IMR-90 (cell line): ENCODE measurements around the gene BRAF. TPM values are rescaled to one million over a fixed set of nuclear protein-coding genes. Genes with fewer than 3 reads are reported as not detected.

Source experiments
- ATAC-seq: fragments of 200-7000 bp; cut with Tn5 transposase; 2 replicates; pipeline ENCODE4 v1.9.1; 2020; ENCODE audit warnings: low read depth, mild to moderate bottlenecking, moderate library complexity
- BruUV-seq: library from RNA; stranded (reverse); fragments of 400-500 nt; replicated peaks from 2 replicates; lab custom pipeline; 2021; lab: Mats Ljungman, UMichigan
- CTCF ChIA-PET: fragments of 300-600 bp; formaldehyde crosslinking; extraction: SDS; loops from one replicate; lab custom pipeline; 2021; ENCODE audit warnings: antibody characterized with exemption; lab: Yijun Ruan, JAX
- POLR2A ChIA-PET: fragments of 300-600 bp; sonication (Branson Sonifier 250); formaldehyde crosslinking; loops from one replicate; lab custom pipeline; 2022; ENCODE audit warnings: antibody characterized with exemption; ENCODE audit not compliant: unreplicated experiment; lab: Charles Lee
- DNase-seq: peaks from one replicate; pipeline ENCODE4 v3.0.0; 2013
- H2AFZ ChIP-seq: replicated peaks from 2 replicates; pipeline ENCODE3; 2013; ENCODE audit warnings: low read length, mild to moderate bottlenecking; ENCODE audit not compliant: poor library complexity
- H2AK5ac ChIP-seq: 2 replicates; pipeline ENCODE4 v1.6.1; 2013; ENCODE audit warnings: low read depth, low read length, inconsistent platforms
- H2AK9ac ChIP-seq: replicated peaks from 2 replicates; pipeline ENCODE3; 2013; ENCODE audit warnings: mild to moderate bottlenecking, low read depth, low read length, moderate library complexity; ENCODE audit not compliant: poor library complexity
- H2BK120ac ChIP-seq: 2 replicates; pipeline ENCODE4 v1.6.1; 2013; ENCODE audit warnings: low read depth, low read length, inconsistent platforms
- H2BK15ac ChIP-seq: 3 replicates; pipeline ENCODE4 v1.6.1; 2013; ENCODE audit warnings: low read depth, low read length, inconsistent platforms
- H2BK20ac ChIP-seq: 2 replicates; pipeline ENCODE4 v1.6.1; 2013; ENCODE audit warnings: low read depth, mild to moderate bottlenecking, inconsistent platforms, low read length, moderate library complexity
- H2BK5ac ChIP-seq: 2 replicates; pipeline ENCODE4 v1.6.1; 2013; ENCODE audit warnings: mild to moderate bottlenecking, low read depth, low read length, inconsistent platforms; ENCODE audit not compliant: poor library complexity, severe bottlenecking
- H3K14ac ChIP-seq: replicated peaks from 2 replicates; pipeline ENCODE4 v1.6.1; 2013; ENCODE audit warnings: low read depth, low read length, inconsistent platforms
- H3K18ac ChIP-seq: 2 replicates; pipeline ENCODE4 v1.6.1; 2013; ENCODE audit warnings: low read depth, low read length, control low read depth
- H3K23ac ChIP-seq: 2 replicates; pipeline ENCODE4 v1.6.1; 2013; ENCODE audit warnings: low read depth, low read length, inconsistent platforms
- H3K27ac ChIP-seq: 2 replicates; pipeline ENCODE4 v1.5.1; 2013; ENCODE audit warnings: mild to moderate bottlenecking, control low read depth, low read length; ENCODE audit not compliant: insufficient read depth
- H3K27me3 ChIP-seq: 2 replicates; pipeline ENCODE4 v1.6.1; 2013; ENCODE audit warnings: low read length; ENCODE audit not compliant: control insufficient read depth, insufficient read depth
- H3K36me3 ChIP-seq: 2 replicates; pipeline ENCODE4 v1.6.1; 2013; ENCODE audit warnings: low read length, mixed read lengths; ENCODE audit not compliant: control insufficient read depth, insufficient read depth
- H3K4ac ChIP-seq: 2 replicates; pipeline ENCODE4 v1.6.1; 2013; ENCODE audit warnings: low read depth, low read length, inconsistent platforms
- H3K4me1 ChIP-seq: 2 replicates; pipeline ENCODE4 v1.6.1; 2013; ENCODE audit warnings: low read length, mixed read lengths; ENCODE audit not compliant: control insufficient read depth, insufficient read depth
- H3K4me2 ChIP-seq: 2 replicates; pipeline ENCODE4 v1.6.1; 2013; ENCODE audit warnings: low read depth, mild to moderate bottlenecking, control low read depth, low read length, moderate library complexity
- H3K4me3 ChIP-seq: 2 replicates; pipeline ENCODE4 v1.5.1; 2013; ENCODE audit warnings: low read depth, mild to moderate bottlenecking, control low read depth, low read length, moderate library complexity; ENCODE audit not compliant: insufficient read depth
- H3K56ac ChIP-seq: 2 replicates; pipeline ENCODE4 v1.6.1; 2013; ENCODE audit warnings: low read length, inconsistent platforms; ENCODE audit not compliant: insufficient read depth; ENCODE audit errors: extremely low read depth
- H3K79me1 ChIP-seq, 2 experiments: 2 replicates each; pipeline ENCODE4 v1.6.1; 2013; ENCODE audit warnings: low read length in 2 of 2, inconsistent platforms in 1 of 2, low read depth in 1 of 2
- H3K9ac ChIP-seq: 2 replicates; pipeline ENCODE4 v1.6.1; 2013; ENCODE audit warnings: low read depth, low read length, control low read depth
- H3K9me1 ChIP-seq: 2 replicates; pipeline ENCODE4 v1.6.1; 2013; ENCODE audit warnings: low read length, inconsistent platforms; ENCODE audit not compliant: insufficient read depth
- H3K9me3 ChIP-seq: 2 replicates; pipeline ENCODE4 v1.6.1; 2013; ENCODE audit warnings: low read length; ENCODE audit not compliant: control insufficient read depth, insufficient read depth
- H4K20me1 ChIP-seq: 2 replicates; pipeline ENCODE4 v1.6.1; 2013; ENCODE audit warnings: low read length, inconsistent platforms; ENCODE audit not compliant: insufficient read depth
- H4K5ac ChIP-seq: 2 replicates; pipeline ENCODE4 v1.6.1; 2013; ENCODE audit warnings: mild to moderate bottlenecking, low read depth, low read length, control low read depth
- H4K8ac ChIP-seq, 2 experiments: 2 replicates each; pipeline ENCODE4 v1.6.1; 2013; ENCODE audit warnings: low read depth in 2 of 2, low read length in 2 of 2, control low read depth in 1 of 2, inconsistent platforms in 1 of 2
- H4K91ac ChIP-seq: 2 replicates; pipeline ENCODE4 v1.6.1; 2013; ENCODE audit warnings: low read depth, low read length, inconsistent platforms; ENCODE audit not compliant: insufficient read depth
- BHLHE40 ChIP-seq: fragments of 150-350 bp; IDR thresholded peaks from 2 replicates; pipeline ENCODE4 v1.6.1; 2016; ENCODE audit warnings: mild to moderate bottlenecking, low read depth, low read length
- FOS ChIP-seq: fragments of 150-350 bp; IDR thresholded peaks from 2 replicates; pipeline ENCODE4 v1.6.1; 2016; ENCODE audit warnings: low read depth, low read length
- MAZ ChIP-seq: IDR thresholded peaks from 2 replicates; pipeline ENCODE4 v1.6.1; 2012; ENCODE audit warnings: low read depth, mild to moderate bottlenecking, low read length, improper control_type of control experiment, moderate library complexity, borderline replicate concordance
- MXI1 ChIP-seq: IDR thresholded peaks from 2 replicates; pipeline ENCODE4 v1.6.1; 2012; ENCODE audit warnings: low read depth, mild to moderate bottlenecking, low read length, moderate library complexity, borderline replicate concordance
- NFE2L2 ChIP-seq: fragments of 150-350 bp; IDR thresholded peaks from 2 replicates; pipeline ENCODE4 v1.6.1; 2016; ENCODE audit warnings: low read depth, mild to moderate bottlenecking, low read length
- POLR2A ChIP-seq: IDR thresholded peaks from 2 replicates; pipeline ENCODE4 v1.6.1; 2012; ENCODE audit warnings: mild to moderate bottlenecking, low read depth, low read length
- RCOR1 ChIP-seq: IDR thresholded peaks from 2 replicates; pipeline ENCODE4 v1.6.1; 2012; ENCODE audit warnings: mild to moderate bottlenecking, low read length, improper control_type of control experiment; ENCODE audit not compliant: insufficient replicate concordance
- RFX5 ChIP-seq: IDR thresholded peaks from 2 replicates; pipeline ENCODE4 v1.8.0; 2012; ENCODE audit warnings: low read depth, mild to moderate bottlenecking, low read length, moderate library complexity
- SMC3 ChIP-seq: fragments of 150-350 bp; IDR thresholded peaks from 2 replicates; pipeline ENCODE4 v1.6.1; 2016; ENCODE audit warnings: low read depth, mild to moderate bottlenecking, antibody characterized with exemption, low read length, moderate library complexity
- WGBS, 2 experiments: methylation state at CpG; one replicate each; pipeline versions ENCODE4 v1.1.5 to v1.1.7; 2013; ENCODE audit warnings: missing lambda C conversion rate in 2 of 2; ENCODE audit not compliant: insufficient read length in 1 of 2; ENCODE audit errors: extremely low coverage in 2 of 2; 5-methylcytosine and 5-hydroxymethylcytosine counted together
- dilution Hi-C: fragments of 300-500 bp; cut with HindIII; formaldehyde crosslinking; loops from one replicate; pipeline ENCODE4 v1.14.3; 2018; ENCODE audit warnings: low sequenced_read_pairs; ENCODE audit not compliant: unreplicated experiment
- in situ Hi-C: fragments of 300-500 bp; cut with MboI; formaldehyde crosslinking; loops from 3 replicates; pipeline ENCODE4 v1.14.3; 2019; ENCODE audit warnings: low sequenced_read_pairs, inconsistent platforms, mixed read lengths
- intact Hi-C: fragments of 100-400 bp; cut with micrococcal nuclease; formaldehyde crosslinking; loops from 2 replicates; pipeline ENCODE4 v1.10.0; 2022
- polyA plus RNA-seq, 3 experiments: library from polyadenylated mRNA; depleted of rRNA; stranded (reverse); fragments of >200 nt; gene quantifications; 2 replicates each; pipeline ENCODE4 v1.2.3, GENCODE V29; 2012; ENCODE audit warnings: low replicate concordance in 1 of 3
- total RNA-seq: library from RNA; depleted of rRNA; stranded (reverse); fragments of >200 nt; gene quantifications from 2 replicates; pipeline ENCODE4 v1.2.3, GENCODE V29; 2012
- TF ChIP-seq, protein P1 (sequence below): conservative IDR thresholded peaks from 2 replicates; pipeline ENCODE4 v1.5.1; 2012; ENCODE audit warnings: mild to moderate bottlenecking, low read depth, low read length, improper control_type of control experiment
- TF ChIP-seq, protein P2 (sequence below): fragments of 150-350 bp; IDR thresholded peaks from 2 replicates; pipeline ENCODE4 v1.6.1; 2016; ENCODE audit warnings: low read depth, mild to moderate bottlenecking, low read length, moderate library complexity, borderline replicate concordance

Gene BRAF
- total and polyA plus RNA-seq, 2 of the 4 experiments (the other 2 are of a cell fraction), result 5.7 to 12.9 TPM

DNA sequence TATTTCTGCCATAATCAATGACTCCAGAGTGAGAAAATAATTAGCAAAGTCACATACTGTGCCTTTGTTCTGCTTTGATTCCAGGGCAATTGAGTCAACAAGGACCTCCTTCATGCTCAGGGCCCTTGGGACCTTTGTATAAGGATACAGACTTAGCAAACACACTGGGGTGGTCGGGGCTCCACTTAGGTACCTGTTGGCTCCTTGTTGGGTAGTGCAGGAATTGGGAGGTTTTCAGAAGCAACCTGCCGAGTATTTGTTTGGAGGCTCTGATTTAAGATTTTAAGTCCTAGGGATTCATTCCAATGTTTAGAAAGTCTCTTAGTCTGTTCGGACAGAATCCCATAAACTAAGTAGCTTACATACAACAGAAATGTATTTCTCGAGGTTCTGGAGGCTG is 249.0 kb downstream of the BRAF start:
- no CpG with 5 or more reads among the region's 4 CpGs for WGBS, 2 experiments
- Histone ChIP-seq H3K9ac (no peak overlapping the region), H2AK5ac (no peak overlapping the region), H3K9me3 (no peaks in the 10 kb centered on the region), H3K4me1 (0 out of 2 replicates have a peak, but pooled peaks cover 2% of the 10 kb centered on the region), H3K36me3 (0 out of 2 replicates have a peak, but pooled peaks cover 2% of the 10 kb centered on the region), H3K4me2 (no peak overlapping the region), H3K4me3 (no peak overlapping the region), H4K5ac (no peak overlapping the region), H3K27me3 (peaks cover 1% of the 10 kb centered on the region; the same call in 1 of the 2 replicates), H2BK120ac (no peak overlapping the region), H4K20me1 (no peaks in the 10 kb centered on the region), H3K23ac (no peak overlapping the region), H2BK15ac (no peak overlapping the region), H2BK5ac (no peak overlapping the region), H3K27ac (no peak overlapping the region), H3K9me1 (peaks cover 4% of the 10 kb centered on the region; the same call in 1 of the 2 replicates), H3K56ac (no peak overlapping the region), H3K4ac (no peak overlapping the region), H3K79me1 (peaks cover 4 to 6% of the 10 kb centered on the region in 2 experiments; a peak in 1 of 4 replicates), H2AFZ (no peak overlapping the region), H4K91ac (no peak overlapping the region), H3K18ac (no peak overlapping the region), H2AK9ac (no peak overlapping the region), H2BK20ac (no peak overlapping the region), H4K8ac (no peak overlapping the region), H3K14ac (no peak overlapping the region)
- POLR2A ChIA-PET, result no interaction called here
- TF ChIP-seq FOS (no peak), BHLHE40 (no peak), POLR2A (no peak), MXI1 (no peak), RCOR1 (no peak), SMC3 (no peak), MAZ (no peak), RFX5 (no peak), NFE2L2 (no peak)
- TF ChIP-seq, protein P1, sequence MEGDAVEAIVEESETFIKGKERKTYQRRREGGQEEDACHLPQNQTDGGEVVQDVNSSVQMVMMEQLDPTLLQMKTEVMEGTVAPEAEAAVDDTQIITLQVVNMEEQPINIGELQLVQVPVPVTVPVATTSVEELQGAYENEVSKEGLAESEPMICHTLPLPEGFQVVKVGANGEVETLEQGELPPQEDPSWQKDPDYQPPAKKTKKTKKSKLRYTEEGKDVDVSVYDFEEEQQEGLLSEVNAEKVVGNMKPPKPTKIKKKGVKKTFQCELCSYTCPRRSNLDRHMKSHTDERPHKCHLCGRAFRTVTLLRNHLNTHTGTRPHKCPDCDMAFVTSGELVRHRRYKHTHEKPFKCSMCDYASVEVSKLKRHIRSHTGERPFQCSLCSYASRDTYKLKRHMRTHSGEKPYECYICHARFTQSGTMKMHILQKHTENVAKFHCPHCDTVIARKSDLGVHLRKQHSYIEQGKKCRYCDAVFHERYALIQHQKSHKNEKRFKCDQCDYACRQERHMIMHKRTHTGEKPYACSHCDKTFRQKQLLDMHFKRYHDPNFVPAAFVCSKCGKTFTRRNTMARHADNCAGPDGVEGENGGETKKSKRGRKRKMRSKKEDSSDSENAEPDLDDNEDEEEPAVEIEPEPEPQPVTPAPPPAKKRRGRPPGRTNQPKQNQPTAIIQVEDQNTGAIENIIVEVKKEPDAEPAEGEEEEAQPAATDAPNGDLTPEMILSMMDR, result no peak
- TF ChIP-seq, protein P2, sequence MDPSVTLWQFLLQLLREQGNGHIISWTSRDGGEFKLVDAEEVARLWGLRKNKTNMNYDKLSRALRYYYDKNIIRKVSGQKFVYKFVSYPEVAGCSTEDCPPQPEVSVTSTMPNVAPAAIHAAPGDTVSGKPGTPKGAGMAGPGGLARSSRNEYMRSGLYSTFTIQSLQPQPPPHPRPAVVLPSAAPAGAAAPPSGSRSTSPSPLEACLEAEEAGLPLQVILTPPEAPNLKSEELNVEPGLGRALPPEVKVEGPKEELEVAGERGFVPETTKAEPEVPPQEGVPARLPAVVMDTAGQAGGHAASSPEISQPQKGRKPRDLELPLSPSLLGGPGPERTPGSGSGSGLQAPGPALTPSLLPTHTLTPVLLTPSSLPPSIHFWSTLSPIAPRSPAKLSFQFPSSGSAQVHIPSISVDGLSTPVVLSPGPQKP, result no peak
- DNase-seq (no peak), ATAC-seq (no peak)
- in situ Hi-C loops, result no loop called here
- CTCF ChIA-PET, result interaction anchor here (0.6 to 1.2 kb wide), 2 partner anchors 336 to 862 kb away, joined by 3 to 7 read pairs; no protein-coding TSS in a partner anchor
- BruUV-seq, result no TSS peak
- dilution Hi-C loops, result no loop called here
- intact Hi-C loops, result loop anchor here (1.0 to 5.0 kb wide), 2 partner anchors 339 to 857 kb away; partner anchors contain the start of gene MRPS33
